ENCODE measurements around the gene IFIT2. TPM values are rescaled to one million over a fixed set of nuclear protein-coding genes. Genes with fewer than 3 reads are reported as not detected.
"Not testable (repeated sequence)": the region's sequence is repeated elsewhere in the genome, so short reads cannot be mapped to it uniquely, and the experiment has no call there.

Gene IFIT2
- total RNA-seq, 2 experiments from 2014 or later: 16.0 to 34.4 TPM

DNA sequence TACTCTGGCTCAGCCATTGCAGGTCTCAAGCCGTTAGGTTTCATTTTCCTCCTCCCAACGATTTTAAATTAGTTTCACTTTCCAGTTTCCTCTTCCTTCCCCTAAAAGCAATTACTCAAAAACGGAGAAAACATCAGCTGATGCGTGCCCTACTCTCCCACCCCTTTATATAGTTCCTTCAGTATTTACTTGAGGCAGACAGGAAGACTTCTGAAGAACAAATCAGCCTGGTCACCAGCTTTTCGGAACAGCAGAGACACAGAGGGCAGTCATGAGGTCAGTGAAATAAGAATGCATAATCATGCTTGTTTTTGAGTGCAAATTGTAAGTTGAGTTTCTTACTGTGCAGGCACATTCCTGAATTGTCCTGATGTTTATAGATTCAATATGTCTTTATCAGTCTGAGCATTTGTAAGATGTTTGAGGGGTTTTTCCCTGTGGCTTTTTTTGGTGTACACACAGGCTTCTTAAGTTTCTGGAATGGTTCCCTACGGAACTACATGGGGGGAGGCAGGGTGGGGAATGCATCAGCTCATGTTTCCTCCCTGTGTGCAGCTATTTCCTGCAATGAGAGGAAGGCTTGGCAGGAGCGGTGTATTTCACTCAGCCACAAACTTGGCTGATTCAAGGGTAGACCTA, 26.1 kb downstream of the IFIT2 start, which contains the start of gene IFIT3:
IFIT3 (plus strand) TSS at position 195 of the 639 bp plus-strand sequence; CDS start at position 272, 77 bp downstream.
- Mint-ChIP-seq H3K27me3 (peaks cover 16% of the 10 kb centered on the region), H3K27ac (peak within 1 kb of the TSS; percentile 95), H3K4me3 (peak within 1 kb of the TSS; percentile 88), H3K9me3 (ENCODE audit: low read depth) (no peaks in the 10 kb centered on the region), H3K4me1 (peaks cover 43% of the 10 kb centered on the region), H3K36me3 (peaks cover 77% of the 10 kb centered on the region)
- DNase-seq (peak; percentile 68), ATAC-seq (peak; percentile 61)
- CTCF ChIA-PET: interaction anchor here (0.7 to 1.9 kb wide), 5 partner anchors 26 to 338 kb away, joined by 3 to 8 read pairs (median 3); partner anchors contain the start of genes IFIT1 and IFIT2

DNA sequence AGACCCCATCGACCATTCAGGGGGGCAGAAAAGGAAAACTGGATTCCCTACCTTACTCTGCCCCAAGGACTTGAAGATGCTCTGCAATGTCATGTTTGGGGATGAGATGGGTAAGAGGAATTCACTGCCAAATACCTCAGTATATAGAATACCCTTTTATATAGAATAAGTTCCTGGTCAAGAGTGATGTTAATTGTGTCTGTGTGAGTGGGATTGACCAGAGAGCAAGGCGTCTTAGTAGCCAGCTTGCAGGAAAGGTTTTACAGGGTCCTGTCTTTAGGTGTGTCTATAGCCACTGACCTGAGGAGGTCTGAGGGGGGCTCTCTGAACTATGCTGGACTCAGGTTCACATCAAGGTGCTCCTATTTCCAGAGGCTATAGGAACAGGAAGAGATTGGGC, 27.3 kb downstream of the IFIT2 start:
- H3K27me3 Mint-ChIP-seq: peaks cover 3% of the 10 kb centered on the region
- DNase-seq (no peak), ATAC-seq (no peak)
- H3K36me3 Mint-ChIP-seq: peaks cover 80% of the 10 kb centered on the region
- H3K4me1 Mint-ChIP-seq: peaks cover 55% of the 10 kb centered on the region
- peak overlapping the region; percentile 88 for H3K4me3 Mint-ChIP-seq
- peak overlapping the region; percentile 95 for H3K27ac Mint-ChIP-seq
- H3K9me3 Mint-ChIP-seq (ENCODE audit: low read depth): no peaks in the 10 kb centered on the region
- CTCF ChIA-PET: no interaction called here

DNA sequence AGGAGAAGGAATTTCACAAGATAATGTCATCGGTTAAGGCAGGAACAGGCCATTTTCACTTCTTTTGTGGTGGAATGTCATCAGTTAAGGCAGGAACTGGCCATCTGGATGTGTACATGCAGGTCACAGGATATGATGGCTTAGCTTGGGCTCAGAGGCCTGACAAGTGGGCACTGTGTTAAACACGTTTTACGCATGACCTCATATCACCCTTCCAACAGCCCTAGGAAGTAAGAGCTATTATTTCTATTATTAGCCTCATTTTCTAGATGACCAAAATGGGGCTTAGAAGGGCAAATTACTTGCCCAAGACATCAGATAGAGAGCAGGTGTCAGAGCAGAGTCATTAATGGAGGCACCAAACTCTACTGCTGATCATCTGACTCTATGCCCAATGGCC, 28.2 kb downstream of the IFIT2 start:
- H3K4me1 Mint-ChIP-seq: peaks cover 60% of the 10 kb centered on the region
- not testable (repeated sequence) for ATAC-seq; DNase-seq; H3K9me3 Mint-ChIP-seq (ENCODE audit: low read depth); H3K27me3 Mint-ChIP-seq
- peak overlapping the region; percentile 95 for H3K27ac Mint-ChIP-seq
- CTCF ChIA-PET: interaction anchor here (0.9 to 1.4 kb wide), 2 partner anchors 28 to 78 kb away, joined by 3 read pairs; partner anchors contain the start of gene IFIT2
- H3K4me3 Mint-ChIP-seq: peak overlapping the region; percentile 88
- peaks cover 80% of the 10 kb centered on the region for H3K36me3 Mint-ChIP-seq

DNA sequence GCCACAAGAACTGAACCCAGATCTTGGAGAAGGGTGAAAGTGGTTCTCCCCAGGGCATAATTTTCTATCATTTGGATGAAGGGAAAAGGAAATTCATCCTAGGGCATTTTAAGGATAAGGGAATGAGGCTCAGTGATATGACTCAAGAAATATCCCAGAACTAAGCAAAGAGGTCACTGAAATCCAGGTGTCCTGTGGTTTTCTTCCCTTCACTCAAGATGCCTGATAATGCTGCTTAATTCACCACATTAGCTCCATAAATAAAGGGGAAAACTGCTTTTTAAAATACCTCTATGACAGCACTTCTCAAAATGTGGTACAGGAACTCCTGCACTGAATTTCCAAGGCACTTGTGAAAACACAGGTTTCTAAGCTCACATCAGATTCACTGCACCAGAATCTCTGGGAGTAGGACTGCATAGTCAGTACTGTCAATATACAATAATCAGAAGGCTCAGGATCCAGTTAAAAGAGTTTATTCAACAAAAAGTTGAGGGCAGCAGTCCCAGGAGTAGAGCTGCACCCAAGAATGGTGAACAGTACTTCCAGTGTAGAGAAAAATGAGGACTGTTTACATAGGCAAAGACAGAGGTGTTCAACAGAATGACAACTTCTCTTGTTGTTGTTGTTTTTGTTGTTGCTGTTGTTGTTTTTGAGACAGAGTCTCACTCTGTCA, 28.8 kb downstream of the IFIT2 start:
- ATAC-seq: no peak
- DNase-seq: no peak
- H3K4me1 Mint-ChIP-seq: peaks cover 67% of the 10 kb centered on the region
- CTCF ChIA-PET: interaction anchor here (0.9 to 1.4 kb wide), 2 partner anchors 29 to 79 kb away, joined by 3 read pairs; partner anchors contain the start of gene IFIT2
- peak overlapping the region; percentile 95 for H3K27ac Mint-ChIP-seq
- H3K4me3 Mint-ChIP-seq: peak overlapping the region; percentile 88
- H3K27me3 Mint-ChIP-seq: peaks cover 8% of the 10 kb centered on the region
- H3K36me3 Mint-ChIP-seq: peaks cover 80% of the 10 kb centered on the region
- H3K9me3 Mint-ChIP-seq (ENCODE audit: low read depth): no peaks in the 10 kb centered on the region

DNA sequence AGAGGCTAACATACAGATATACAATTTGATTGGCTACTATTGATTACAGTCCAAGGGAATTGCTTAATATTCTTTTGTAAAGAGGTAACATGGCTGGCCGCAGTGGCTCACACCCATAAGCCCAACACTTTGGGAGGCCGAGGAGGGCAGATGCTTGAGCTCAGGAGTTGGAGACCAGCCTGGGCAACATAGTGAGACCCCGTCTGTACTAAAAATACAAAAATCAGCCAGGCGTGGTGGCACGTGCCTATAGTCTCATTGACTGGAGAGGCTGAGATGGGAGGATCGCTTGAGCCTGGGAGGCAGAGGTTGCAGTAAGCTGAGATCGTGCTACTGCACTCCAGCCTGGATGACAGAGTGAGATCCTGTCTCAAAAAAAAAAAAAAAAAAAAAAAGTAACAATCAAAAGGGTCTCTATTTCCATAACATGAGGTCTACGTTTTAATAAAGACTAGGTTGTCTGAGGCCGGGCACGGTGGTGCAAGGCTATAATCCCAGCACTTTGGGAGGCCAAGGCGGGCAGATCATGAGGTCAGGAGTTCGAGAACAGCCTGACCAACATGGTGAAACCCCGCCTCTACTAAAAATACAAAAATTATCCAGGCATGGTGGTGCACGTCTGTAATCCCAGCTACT, 29.8 kb downstream of the IFIT2 start:
- H3K9me3 Mint-ChIP-seq (ENCODE audit: low read depth); DNase-seq; H3K27me3 Mint-ChIP-seq; ATAC-seq: not testable (repeated sequence)
- CTCF ChIA-PET: interaction anchor here (1.2 to 1.4 kb wide), 4 partner anchors 30 to 87 kb away, joined by 3 to 5 read pairs (median 4); partner anchors contain the start of gene IFIT2
- H3K4me1 Mint-ChIP-seq: peaks cover 75% of the 10 kb centered on the region
- peak overlapping the region; percentile 88 for H3K4me3 Mint-ChIP-seq
- peaks cover 83% of the 10 kb centered on the region for H3K36me3 Mint-ChIP-seq
- peak overlapping the region; percentile 95 for H3K27ac Mint-ChIP-seq

DNA sequence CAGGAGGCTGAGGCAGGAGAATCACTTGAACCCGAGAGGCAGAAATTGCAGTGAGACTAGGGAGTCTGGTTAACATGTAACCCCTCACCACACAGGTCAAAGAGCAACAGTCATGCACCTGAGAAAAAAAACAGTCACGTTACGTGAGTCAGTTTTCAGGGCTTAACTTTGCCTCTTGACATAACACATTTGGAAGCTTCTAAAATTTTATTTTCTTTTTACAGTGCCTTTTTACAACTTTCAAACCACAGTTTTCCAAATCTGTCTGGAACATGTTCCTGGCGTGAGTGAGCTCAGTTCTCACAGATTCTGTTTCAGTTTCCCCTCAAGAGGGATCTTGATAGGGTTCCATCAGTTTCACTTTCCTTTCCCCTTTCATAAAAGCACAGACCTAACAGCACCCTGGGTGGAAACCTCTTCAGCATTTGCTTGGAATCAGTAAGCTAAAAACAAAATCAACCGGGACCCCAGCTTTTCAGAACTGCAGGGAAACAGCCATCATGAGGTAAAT, 30.3 kb downstream of the IFIT2 start:
- peak; percentile 63 for ATAC-seq
- H3K27me3 Mint-ChIP-seq: peaks cover 8% of the 10 kb centered on the region
- no peaks in the 10 kb centered on the region for H3K9me3 Mint-ChIP-seq (ENCODE audit: low read depth)
- peak overlapping the region; percentile 94 for H3K27ac Mint-ChIP-seq
- H3K4me3 Mint-ChIP-seq: peak overlapping the region; percentile 88
- CTCF ChIA-PET: interaction anchor here (0.7 to 1.2 kb wide), 4 partner anchors 37 to 86 kb away, joined by 3 to 5 read pairs (median 4); no protein-coding TSS in a partner anchor
- peak; percentile 58 for DNase-seq
- peaks cover 75% of the 10 kb centered on the region for H3K4me1 Mint-ChIP-seq
- peaks cover 85% of the 10 kb centered on the region for H3K36me3 Mint-ChIP-seq

DNA sequence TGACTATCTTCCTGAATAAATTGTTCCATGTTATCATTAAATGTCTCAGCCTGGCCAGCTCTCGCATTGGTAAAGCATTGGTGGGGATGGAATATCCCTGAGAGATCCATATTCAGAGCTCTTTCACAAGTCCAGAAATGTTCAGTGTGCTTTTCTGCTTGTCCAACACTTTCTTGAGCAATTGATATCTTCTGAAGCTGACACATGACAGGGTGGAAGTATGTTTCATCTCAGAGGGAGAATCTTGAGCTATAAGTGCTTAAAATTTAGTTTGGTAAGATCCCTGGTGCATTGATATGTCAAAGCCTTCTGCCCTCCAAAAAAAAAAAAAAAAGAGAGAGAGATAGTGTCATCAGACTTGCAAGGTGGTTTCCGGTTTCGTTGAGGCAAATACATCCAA, 33.4 kb downstream of the IFIT2 start:
- CTCF ChIA-PET: interaction anchor here (1.0 kb wide), 1 partner anchor 306 kb away, joined by 4 read pairs; no protein-coding TSS in a partner anchor
- no peak overlapping the region for H3K27ac Mint-ChIP-seq

DNA sequence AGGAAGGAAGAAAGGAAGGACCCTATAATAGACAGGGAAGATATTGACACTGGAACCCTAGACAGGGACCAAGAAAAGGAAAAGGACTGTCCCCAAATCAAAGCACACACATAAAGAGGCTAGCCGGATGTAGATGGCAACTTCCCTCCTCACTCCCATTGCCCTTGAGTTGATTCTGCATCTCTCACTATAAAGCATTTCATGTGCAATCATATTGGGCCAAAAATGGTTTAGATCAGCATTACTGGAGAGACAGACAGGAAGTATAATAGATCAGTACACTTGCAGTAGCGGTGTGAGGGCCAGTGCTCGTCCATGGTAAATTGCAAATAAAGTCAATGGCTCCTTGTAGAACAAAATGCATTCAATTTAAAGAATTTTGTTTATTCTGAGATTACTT, 34.4 kb downstream of the IFIT2 start:
- ATAC-seq (no peak), DNase-seq (no peak)
- peaks cover 71% of the 10 kb centered on the region for H3K4me1 Mint-ChIP-seq
- no peak overlapping the region for H3K27ac Mint-ChIP-seq
- no peak overlapping the region for H3K4me3 Mint-ChIP-seq
- peaks cover 8% of the 10 kb centered on the region for H3K27me3 Mint-ChIP-seq
- peaks cover 90% of the 10 kb centered on the region for H3K36me3 Mint-ChIP-seq
- CTCF ChIA-PET: no interaction called here
- H3K9me3 Mint-ChIP-seq (ENCODE audit: low read depth): no peaks in the 10 kb centered on the region

More for the DNA sequence above, 33.4 kb downstream of the IFIT2 start:
- H3K9me3 Mint-ChIP-seq (ENCODE audit: low read depth): no peaks in the 10 kb centered on the region
- no peak for ATAC-seq
- peaks cover 8% of the 10 kb centered on the region for H3K27me3 Mint-ChIP-seq
- no peak for DNase-seq
- H3K4me3 Mint-ChIP-seq: peak overlapping the region; percentile 24
- H3K4me1 Mint-ChIP-seq: peaks cover 80% of the 10 kb centered on the region
- peaks cover 90% of the 10 kb centered on the region for H3K36me3 Mint-ChIP-seq

DNA sequence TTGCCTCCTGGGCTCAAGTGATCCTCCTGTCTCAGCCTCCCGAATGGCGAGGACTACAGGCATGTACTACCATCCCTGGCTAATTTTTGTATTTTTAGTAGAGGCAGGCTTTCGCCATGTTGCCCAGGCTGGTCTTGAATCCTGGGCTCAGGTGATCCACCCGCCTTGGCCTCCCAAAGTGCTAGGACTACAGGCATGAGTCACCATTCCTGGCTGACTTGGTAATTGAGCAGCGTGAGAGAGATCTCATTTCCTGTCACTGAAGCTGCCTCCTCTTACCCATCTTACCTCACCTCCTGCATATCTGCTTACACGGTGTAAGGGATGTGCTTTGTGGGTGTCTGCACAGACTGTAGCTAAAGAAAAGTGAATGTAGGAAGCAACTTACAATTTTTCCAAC, 35.6 kb downstream of the IFIT2 start:
- Mint-ChIP-seq H3K36me3 (peaks cover 88% of the 10 kb centered on the region), H3K4me3 (no peak overlapping the region), H3K27me3 (peaks cover 8% of the 10 kb centered on the region), H3K27ac (peak overlapping the region; percentile 56), H3K9me3 (ENCODE audit: low read depth) (no peaks in the 10 kb centered on the region), H3K4me1 (peaks cover 61% of the 10 kb centered on the region)
- CTCF ChIA-PET: no interaction called here
- ATAC-seq: peak; percentile 54
- peak; percentile 66 for DNase-seq

DNA sequence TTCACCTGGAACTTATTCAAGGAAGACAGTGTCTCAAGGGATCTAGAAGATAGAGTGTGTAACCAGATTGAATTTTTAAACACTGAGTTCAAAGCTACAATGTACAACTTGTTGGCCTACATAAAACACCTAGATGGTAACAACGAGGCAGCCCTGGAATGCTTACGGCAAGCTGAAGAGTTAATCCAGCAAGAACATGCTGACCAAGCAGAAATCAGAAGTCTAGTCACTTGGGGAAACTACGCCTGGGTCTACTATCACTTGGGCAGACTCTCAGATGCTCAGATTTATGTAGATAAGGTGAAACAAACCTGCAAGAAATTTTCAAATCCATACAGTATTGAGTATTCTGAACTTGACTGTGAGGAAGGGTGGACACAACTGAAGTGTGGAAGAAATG, 36.9 kb downstream of the IFIT2 start:
- Mint-ChIP-seq H3K27me3 (peaks cover 8% of the 10 kb centered on the region), H3K36me3 (peaks cover 83% of the 10 kb centered on the region), H3K27ac (no peak overlapping the region), H3K9me3 (ENCODE audit: low read depth) (no peaks in the 10 kb centered on the region), H3K4me1 (peaks cover 50% of the 10 kb centered on the region), H3K4me3 (no peak overlapping the region)
- ATAC-seq: no peak
- CTCF ChIA-PET: no interaction called here
- no peak for DNase-seq

DNA sequence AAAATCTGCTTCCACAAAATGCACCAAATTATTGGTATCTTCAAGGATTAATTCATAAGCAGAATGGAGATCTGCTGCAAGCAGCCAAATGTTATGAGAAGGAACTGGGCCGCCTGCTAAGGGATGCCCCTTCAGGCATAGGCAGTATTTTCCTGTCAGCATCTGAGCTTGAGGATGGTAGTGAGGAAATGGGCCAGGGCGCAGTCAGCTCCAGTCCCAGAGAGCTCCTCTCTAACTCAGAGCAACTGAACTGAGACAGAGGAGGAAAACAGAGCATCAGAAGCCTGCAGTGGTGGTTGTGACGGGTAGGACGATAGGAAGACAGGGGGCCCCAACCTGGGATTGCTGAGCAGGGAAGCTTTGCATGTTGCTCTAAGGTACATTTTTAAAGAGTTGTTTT, 38.0 kb downstream of the IFIT2 start:
- DNase-seq (no peak), ATAC-seq (no peak)
- H3K4me1 Mint-ChIP-seq: peaks cover 41% of the 10 kb centered on the region
- CTCF ChIA-PET: no interaction called here
- H3K4me3 Mint-ChIP-seq: no peak overlapping the region
- H3K36me3 Mint-ChIP-seq: peaks cover 75% of the 10 kb centered on the region
- no peak overlapping the region for H3K27ac Mint-ChIP-seq
- H3K9me3 Mint-ChIP-seq (ENCODE audit: low read depth): no peaks in the 10 kb centered on the region
- peaks cover 8% of the 10 kb centered on the region for H3K27me3 Mint-ChIP-seq

DNA sequence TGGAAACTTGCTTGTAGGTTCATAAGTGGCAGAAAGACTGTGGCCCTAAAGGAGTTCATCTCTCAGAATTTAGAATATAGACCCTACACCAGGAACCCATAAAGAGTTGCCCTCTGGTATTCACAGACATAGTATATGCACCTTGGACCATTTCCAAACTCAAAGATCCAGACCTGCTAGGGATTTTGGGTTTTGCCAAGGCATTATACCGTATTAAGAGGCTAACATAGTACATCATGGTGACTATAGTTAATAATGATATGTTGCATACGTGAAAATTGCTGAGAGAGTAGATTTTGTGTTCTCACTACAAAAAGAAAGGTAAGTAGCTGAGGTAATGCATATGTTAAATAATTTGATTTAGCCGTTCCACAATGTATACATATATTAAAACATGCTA, 39.8 kb downstream of the IFIT2 start:
- H3K9me3 Mint-ChIP-seq (ENCODE audit: low read depth): no peaks in the 10 kb centered on the region
- no peaks in the 10 kb centered on the region for H3K27me3 Mint-ChIP-seq
- H3K36me3 Mint-ChIP-seq: peaks cover 58% of the 10 kb centered on the region
- H3K4me1 Mint-ChIP-seq: peaks cover 24% of the 10 kb centered on the region
- H3K27ac Mint-ChIP-seq: no peak overlapping the region
- DNase-seq: no peak
- no peak for ATAC-seq
- no peak overlapping the region for H3K4me3 Mint-ChIP-seq
- CTCF ChIA-PET: interaction anchor here (1.5 kb wide), 1 partner anchor 80 kb away, joined by 4 read pairs; no protein-coding TSS in a partner anchor

All from activated CD8-positive, alpha-beta memory T cell treated with anti-CD3 and anti-CD28 coated beads, Interleukin-2, amount 10 ng/mL, durations not matched to agents 7 days and 5 days (primary cell).